HepG2 (cell line): ENCODE results near the gene B3GAT3. TPM values are rescaled to one million over a fixed set of nuclear protein-coding genes. Genes with fewer than 3 reads are reported as not detected.

Experiments
- ARID5B ChIP-seq: IDR thresholded peaks from 2 replicates; pipeline ENCODE4 v1.4.0; 2020; ENCODE audit warnings: mild to moderate bottlenecking, missing genetic modification reagents
- FOXK1 ChIP-seq: sonication (generic); formaldehyde crosslinking; IDR thresholded peaks from 2 replicates; pipeline ENCODE4 v1.4.0; 2020; ENCODE audit warnings: low read depth, missing genetic modification reagents, borderline replicate concordance
- FOXO4 ChIP-seq: sonication (generic); formaldehyde crosslinking; conservative IDR thresholded peaks from 2 replicates; pipeline ENCODE4 v1.8.1; 2023; ENCODE audit warnings: missing genetic modification reagents
- HDAC6 ChIP-seq: fragments of 200-600 bp; sonication (generic); IDR thresholded peaks from 2 replicates; pipeline ENCODE4 v1.7.0; 2017; ENCODE audit warnings: mild to moderate bottlenecking, antibody characterized with exemption, low read length, low read depth
- KAT2B ChIP-seq: fragments of 150-350 bp; IDR thresholded peaks from 2 replicates; pipeline ENCODE4 v1.6.1; 2014; ENCODE audit warnings: low read depth, low read length, borderline replicate concordance
- KAT8 ChIP-seq: IDR thresholded peaks from 2 replicates; pipeline ENCODE4 v1.6.1; 2016; ENCODE audit warnings: missing genetic modification reagents, missing compliant biosample characterization
- KDM4B ChIP-seq: sonication (generic); formaldehyde crosslinking; IDR thresholded peaks from 2 replicates; pipeline ENCODE4 v1.4.0; 2020; ENCODE audit warnings: missing genetic modification reagents
- POLR2A ChIP-seq, 2 experiments: IDR thresholded peaks; 2 replicates each; pipeline ENCODE4 v1.6.1; 2011; ENCODE audit warnings: low read depth in 2 of 2, low read length in 2 of 2, mild to moderate bottlenecking in 1 of 2, moderate library complexity in 1 of 2; ENCODE audit not compliant: insufficient read depth in 1 of 2
- ZNF138 ChIP-seq: sonication (generic); formaldehyde crosslinking; IDR thresholded peaks from 2 replicates; pipeline ENCODE4 v1.5.0; 2020; ENCODE audit warnings: mild to moderate bottlenecking, low read depth, missing genetic modification reagents
- ZNF280B ChIP-seq: sonication (generic); formaldehyde crosslinking; IDR thresholded peaks from 2 replicates; pipeline ENCODE4 v1.5.0; 2020; ENCODE audit warnings: missing genetic modification reagents, mild to moderate bottlenecking, borderline replicate concordance
- ZNF550 ChIP-seq: sonication (generic); formaldehyde crosslinking; IDR thresholded peaks from 2 replicates; pipeline ENCODE4 v1.4.0; 2020; ENCODE audit warnings: mild to moderate bottlenecking, missing genetic modification reagents, borderline replicate concordance
- ZNF558 ChIP-seq: sonication (generic); formaldehyde crosslinking; IDR thresholded peaks from 2 replicates; pipeline ENCODE4 v1.9.0; 2022; ENCODE audit warnings: mild to moderate bottlenecking, missing genetic modification reagents, borderline replicate concordance
- ZNF609 ChIP-seq: sonication (generic); formaldehyde crosslinking; IDR thresholded peaks from 2 replicates; pipeline ENCODE4 v1.4.0; 2020; ENCODE audit warnings: mild to moderate bottlenecking, missing genetic modification reagents, borderline replicate concordance
- ZNF740 ChIP-seq: sonication (generic); formaldehyde crosslinking; IDR thresholded peaks from 2 replicates; pipeline ENCODE4 v1.4.0; 2020; ENCODE audit warnings: missing genetic modification reagents
- ZNF746 ChIP-seq: sonication (generic); formaldehyde crosslinking; IDR thresholded peaks from 2 replicates; pipeline ENCODE4 v1.8.0; 2022; ENCODE audit warnings: mild to moderate bottlenecking, missing genetic modification reagents
- polyA plus RNA-seq, 8 experiments: library from polyadenylated mRNA; depleted of rRNA in 3 of 8; stranded (reverse) in 7 of 8; unstranded in 1 of 8; fragments of >200 nt; fragmentation: Illumina TruSeq in 4 of 8; extraction: Trizol in 4 of 8; gene quantifications; 2 replicates each; pipeline versions ENCODE4 v1.2.1 to v1.2.3, GENCODE V29; 2011 to 2016; ENCODE audit warnings: low read depth in 4 of 8, missing spikeins in 1 of 8, mixed read lengths in 1 of 8; ENCODE audit not compliant: insufficient read depth in 1 of 8
- total RNA-seq, 5 experiments: library from RNA; depleted of rRNA; stranded (reverse); fragments of >200 nt; fragmentation: Illumina TruSeq; extraction: Trizol; gene quantifications; 2 replicates each; pipeline ENCODE4 v1.2.3, GENCODE V29; 2016; ENCODE audit warnings: low read depth in 1 of 5

The B3GAT3 gene
- total and polyA plus RNA-seq, 2 of the 13 experiments (the other 11 are each of a cell fraction or from before 2014, with no cell fraction given), result 21.3 to 26.1 TPM

- TF ChIP-seq KAT8 (CRISPR knock-in tag) (peak; percentile 98), ZNF740 (peak; percentile 57), ZNF609 (CRISPR knock-in tag) (0 out of 2 replicates have a peak, but pooled peaks have one; percentile 29), POLR2A (IDR thresholded peaks at IDR 0.05; ENCODE audit: insufficient read depth in 1 of 2, low read depth in 2 of 2, low read length in 2 of 2) (peak; percentile 96 to 97), KDM4B (CRISPR knock-in tag) (peak; percentile 86; the same call in 1 of the 2 replicates), ZNF550 (CRISPR knock-in tag) (no peak), FOXO4 (CRISPR knock-in tag) (0 out of 2 replicates have a peak, but pooled peaks have one; percentile 72), ZNF746 (peak; percentile 63; the same call in 1 of the 2 replicates), HDAC6 (no peak), KAT2B (no peak), ZNF138 (CRISPR knock-in tag) (no peak), ZNF280B (CRISPR knock-in tag) (no peak), ZNF558 (no peak), FOXK1 (CRISPR knock-in tag) (peak; percentile 98), ARID5B (peak; percentile 68; the same call in 1 of the 2 replicates)
Measured at GRCh38 chr11:62591448-62592145, 30.2 kb downstream of the B3GAT3 start, which contains the start of gene TUT1 (continued).
